OCI-LY1 (cell line): ENCODE measurements around the gene EMD.

ENCODE experiments used
- H2AFZ ChIP-seq: fragments of 200-600 bp; sonication (generic), shearing (Covaris generic); 2 replicates; pipeline ENCODE4 v1.6.0; 2014; ENCODE audit warnings: antibody characterized with exemption, mild to moderate bottlenecking, low read length
- H3F3A ChIP-seq: fragments of 200-600 bp; sonication (generic), shearing (Covaris generic); 2 replicates; pipeline ENCODE4 v1.6.0; 2014; ENCODE audit warnings: mild to moderate bottlenecking, antibody characterized with exemption, low read length, moderate library complexity; ENCODE audit not compliant: insufficient read depth
- H3K27ac ChIP-seq: fragments of 200-600 bp; sonication (generic); 2 replicates; pipeline ENCODE4 v1.5.1; 2014; ENCODE audit warnings: low read length, mixed run types, mild to moderate bottlenecking, low read depth; ENCODE audit not compliant: poor library complexity, severe bottlenecking
- H3K27me3 ChIP-seq: fragments of 200-600 bp; sonication (generic); 2 replicates; pipeline ENCODE4 v1.6.0; 2014; ENCODE audit warnings: antibody characterized with exemption, mild to moderate bottlenecking, low read length, moderate library complexity; ENCODE audit not compliant: insufficient read depth
- H3K36me3 ChIP-seq: fragments of 200-600 bp; sonication (generic); 2 replicates; pipeline ENCODE4 v1.6.1; 2014; ENCODE audit warnings: mild to moderate bottlenecking, antibody characterized with exemption, low read length, moderate library complexity, mixed read lengths; ENCODE audit not compliant: insufficient read depth
- H3K4me1 ChIP-seq: fragments of 200-600 bp; sonication (generic); 2 replicates; pipeline ENCODE4 v1.5.1; 2014; ENCODE audit warnings: mild to moderate bottlenecking, low read length, moderate library complexity; ENCODE audit not compliant: insufficient read depth, severe bottlenecking
- H3K4me2 ChIP-seq: fragments of 200-600 bp; sonication (generic), shearing (Covaris generic); 2 replicates; pipeline ENCODE4 v1.6.1; 2014; ENCODE audit warnings: low read length
- H3K4me3 ChIP-seq: fragments of 200-600 bp; sonication (generic); 2 replicates; pipeline ENCODE4 v1.5.1; 2014; ENCODE audit warnings: low read length, low read depth, mild to moderate bottlenecking, mixed read lengths; ENCODE audit not compliant: poor library complexity, severe bottlenecking
- H3K79me2 ChIP-seq: fragments of 200-600 bp; shearing (Covaris generic); 2 replicates; pipeline ENCODE4 v1.6.1; 2016; ENCODE audit warnings: mixed run types, low read length, mixed read lengths; ENCODE audit not compliant: insufficient read depth
- H3K9ac ChIP-seq: fragments of 200-600 bp; sonication (generic), shearing (Covaris generic); 2 replicates; pipeline ENCODE4 v1.6.1; 2014; ENCODE audit warnings: mild to moderate bottlenecking, low read length, mixed read lengths
- H3K9me2 ChIP-seq: fragments of 200-600 bp; sonication (generic), shearing (Covaris generic); 2 replicates; pipeline ENCODE4 v1.6.1; 2014; ENCODE audit warnings: low read depth, mild to moderate bottlenecking, low read length, mixed read lengths
- H3K9me3 ChIP-seq: fragments of 200-600 bp; shearing (Covaris generic); 2 replicates; pipeline ENCODE4 v1.6.1; 2014; ENCODE audit warnings: low read length, mixed read lengths
- H4K20me1 ChIP-seq: fragments of 200-600 bp; sonication (generic), shearing (Covaris generic); 2 replicates; pipeline ENCODE4 v1.6.0; 2016; ENCODE audit warnings: mild to moderate bottlenecking, low read length; ENCODE audit not compliant: insufficient read depth
- CTCF ChIP-seq: fragments of 200-600 bp; sonication (generic), shearing (Covaris generic); IDR thresholded peaks from 2 replicates; pipeline ENCODE4 v1.5.1; 2017; ENCODE audit warnings: mild to moderate bottlenecking, antibody characterized with exemption, low read length, moderate library complexity, mixed read lengths
- EZH2 ChIP-seq: fragments of 200-600 bp; sonication (generic), shearing (Covaris generic); IDR thresholded peaks from 2 replicates; pipeline ENCODE4 v1.8.0; 2017; ENCODE audit warnings: borderline replicate concordance, mixed run types, mild to moderate bottlenecking, antibody characterized with exemption, low read length, moderate library complexity, mixed read lengths

The EMD gene

GRCh38 chrX:154367474-154368308 is 11.4 kb upstream of the EMD start:
- Histone ChIP-seq H3K4me3 (no peak overlapping the region), H3K36me3 (peaks cover 2% of the 10 kb centered on the region), H3K9me2 (no peaks in the 10 kb centered on the region), H3K9me3 (no peaks in the 10 kb centered on the region), H2AFZ (no peak overlapping the region), H3K79me2 (no peaks in the 10 kb centered on the region), H3K4me1 (peaks cover 31% of the 10 kb centered on the region), H3K27ac (no peak overlapping the region), H3K4me2 (no peak overlapping the region), H4K20me1 (no peaks in the 10 kb centered on the region), H3K27me3 (no peaks in the 10 kb centered on the region), H3F3A (no peaks in the 10 kb centered on the region), H3K9ac (no peak overlapping the region)
- TF ChIP-seq EZH2 (no peak), CTCF (no peak)

- H3K9me3 ChIP-seq, result no peaks in the 10 kb centered on the region
- H4K20me1 ChIP-seq, result no peaks in the 10 kb centered on the region
- peak overlapping the region; percentile 92 for H3K4me3 ChIP-seq
- no peaks in the 10 kb centered on the region for H3F3A ChIP-seq
- H3K9me2 ChIP-seq, result no peaks in the 10 kb centered on the region
- no peaks in the 10 kb centered on the region; the same call in 1 of the 2 replicates for H3K36me3 ChIP-seq
- no peaks in the 10 kb centered on the region for H3K79me2 ChIP-seq
- peak overlapping the region; percentile 95 for H3K4me2 ChIP-seq
- peaks cover 42% of the 10 kb centered on the region for H3K4me1 ChIP-seq
- H3K9ac ChIP-seq, result peak overlapping the region; percentile 35; the same call in 1 of the 2 replicates
- H3K27ac ChIP-seq, result peak overlapping the region; percentile 37
- no peaks in the 10 kb centered on the region for H3K27me3 ChIP-seq
- H2AFZ ChIP-seq, result no peak overlapping the region
- TF ChIP-seq EZH2, result no peak
- no peak for TF ChIP-seq CTCF
Observed at GRCh38 chrX:154368630-154369448, 10.3 kb upstream of the EMD start.

GRCh38 chrX:154369449-154370299 is 9.4 kb upstream of the EMD start:
- no peaks in the 10 kb centered on the region for H3K9me3 ChIP-seq
- no peak overlapping the region for H2AFZ ChIP-seq
- no peaks in the 10 kb centered on the region for H3K36me3 ChIP-seq
- H3K9me2 ChIP-seq, result no peaks in the 10 kb centered on the region
- H3K27ac ChIP-seq, result peak overlapping the region; percentile 71
- peaks cover 48% of the 10 kb centered on the region for H3K4me1 ChIP-seq
- no peaks in the 10 kb centered on the region for H3K27me3 ChIP-seq
- TF ChIP-seq EZH2, result no peak
- no peak for TF ChIP-seq CTCF
- peak overlapping the region; percentile 95 for H3K4me2 ChIP-seq
- H3K9ac ChIP-seq, result peak overlapping the region; percentile 81
- H3F3A ChIP-seq, result no peaks in the 10 kb centered on the region
- H3K79me2 ChIP-seq, result no peaks in the 10 kb centered on the region
- no peaks in the 10 kb centered on the region for H4K20me1 ChIP-seq
- peak overlapping the region; percentile 92 for H3K4me3 ChIP-seq
